ENCODE results near the gene ZSWIM4.

- TF ChIP-seq CTCF (IDR thresholded peaks at IDR 0.05) (no peak), EP300 (IDR thresholded peaks at IDR 0.05) (no peak), POLR2AphosphoS5 (IDR thresholded peaks at IDR 0.05) (peak in 1 of 3 donors; percentile 49), POLR2A (IDR thresholded peaks at IDR 0.05) (no peak)
Measured at GRCh38 chr19:13817615-13818371, 22.6 kb downstream of the ZSWIM4 start.

Measured in stomach (tissue), 4 donors.